Stimulated activated effector memory CD8-positive, alpha-beta T cell treated with anti-CD3 and anti-CD28 coated beads, Interleukin-12 subunit alpha, Interleukin-12 subunit beta, amount 100 ng/mL, for 72 hours (primary cell): Measurements from ENCODE around the gene MEIG1.
A peak's percentile ranks its signal among the peaks of the same experiment; 100 is the strongest.
"Not testable (repeated sequence)": the region's sequence is repeated elsewhere in the genome, so short reads cannot be mapped to it uniquely, and the experiment has no call there.

Experiments
- ATAC-seq: fragments of 150-1000 bp; cut with Tn5 transposase; 2 replicates; pipeline ENCODE4 v1.10.0; 2021
- DNase-seq, 2 donors: peaks; one replicate each; pipeline ENCODE4 v3.0.0; 2021 to 2022; ENCODE audit warnings: low spot score in 2 of 2
- H3K27ac Mint-ChIP-seq: one replicate; pipeline ENCODE4 v1.8.0; 2022; ENCODE audit warnings: mild to moderate bottlenecking, mixed read lengths
- H3K36me3 Mint-ChIP-seq: one replicate; pipeline ENCODE4 v1.8.0; 2022; ENCODE audit warnings: mild to moderate bottlenecking, mixed read lengths
- H3K4me1 Mint-ChIP-seq: one replicate; pipeline ENCODE4 v1.8.0; 2022; ENCODE audit warnings: mixed read lengths
- H3K4me3 Mint-ChIP-seq: one replicate; pipeline ENCODE4 v1.8.0; 2022; ENCODE audit warnings: mild to moderate bottlenecking, mixed read lengths
- H3K9me3 Mint-ChIP-seq: one replicate; pipeline ENCODE4 v1.8.0; 2022; ENCODE audit warnings: mixed read lengths

The MEIG1 gene, protein sequence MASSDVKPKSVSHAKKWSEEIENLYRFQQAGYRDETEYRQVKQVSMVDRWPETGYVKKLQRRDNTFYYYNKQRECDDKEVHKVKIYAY

DNA sequence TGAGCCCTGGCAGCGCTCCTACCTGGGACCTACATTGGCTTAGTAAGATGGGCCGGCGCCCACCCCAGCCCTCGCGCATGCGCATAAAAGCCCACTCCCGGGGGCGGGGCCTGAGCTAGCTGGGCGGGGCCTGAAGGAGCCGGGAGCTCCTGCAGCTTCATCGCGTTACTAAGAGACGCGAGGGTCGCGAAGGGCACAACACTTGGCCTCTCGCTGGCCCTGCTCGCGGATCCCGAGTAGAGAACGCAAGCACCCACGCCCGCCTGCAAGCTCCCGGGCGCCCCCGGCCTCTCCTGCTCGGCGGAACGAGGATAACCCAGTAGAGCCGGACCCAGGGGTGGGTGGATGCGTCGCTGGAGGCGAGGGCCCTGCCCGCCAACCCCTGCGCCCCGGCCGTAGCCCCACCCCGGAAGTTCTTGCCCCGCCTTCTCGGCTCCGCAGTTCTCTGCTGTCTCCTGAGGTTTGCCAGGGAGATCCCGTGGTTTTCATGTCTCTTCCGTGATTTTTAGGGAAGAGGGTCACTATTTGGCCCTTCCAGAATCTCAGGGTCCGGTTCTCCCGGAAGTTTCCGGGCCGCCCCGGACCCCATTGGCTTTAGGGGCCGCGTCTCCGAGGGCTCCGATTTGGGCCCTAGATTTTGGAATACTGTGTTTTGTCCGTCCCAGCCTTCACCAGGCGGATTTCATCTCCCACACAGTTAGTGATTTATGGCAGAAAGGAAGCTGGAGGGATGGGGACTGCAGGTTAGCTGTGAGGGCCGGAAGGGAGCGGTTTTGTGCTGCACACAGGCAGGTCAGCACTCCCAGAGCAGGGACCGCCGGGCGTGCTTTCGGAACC, at the start of gene MEIG1:
TSS of gene MEIG1 (plus strand) at position 168 of the 837 bp plus-strand sequence. CDS start 7,081 bp downstream, outside the sequence.
- H3K4me1 Mint-ChIP-seq: peaks cover 16% of the 10 kb centered on the region
- H3K4me3 Mint-ChIP-seq: peak within 1 kb of the TSS; percentile 96
- H3K9me3 Mint-ChIP-seq: no peaks in the 10 kb centered on the region
- peak; percentile 100 for DNase-seq
- peak; percentile 93 for ATAC-seq
- H3K27ac Mint-ChIP-seq: peak within 1 kb of the TSS; percentile 98
- H3K36me3 Mint-ChIP-seq: peaks cover 20% of the 10 kb centered on the region

DNA sequence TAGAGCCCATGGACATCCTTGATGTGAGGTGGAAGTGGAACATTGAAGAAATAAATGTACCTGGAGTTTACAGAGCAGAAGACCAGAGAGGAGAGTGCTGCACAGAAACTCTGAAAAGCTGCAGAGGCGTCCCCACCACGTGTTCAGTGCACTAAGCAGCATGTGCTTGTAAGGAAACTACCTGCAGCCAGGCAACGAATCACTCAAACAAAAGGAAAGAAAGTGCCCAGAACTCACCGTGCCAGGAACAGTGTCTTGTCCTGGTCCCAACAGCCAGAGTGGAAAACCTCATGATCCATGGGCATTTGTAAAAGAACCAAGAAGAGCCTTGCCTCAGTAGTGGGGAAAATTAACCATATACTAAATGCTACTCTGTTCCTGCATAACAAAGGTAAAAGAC, 48.2 kb upstream of the MEIG1 start:
- ATAC-seq: no peak
- peaks cover 97% of the 10 kb centered on the region for H3K36me3 Mint-ChIP-seq

DNA sequence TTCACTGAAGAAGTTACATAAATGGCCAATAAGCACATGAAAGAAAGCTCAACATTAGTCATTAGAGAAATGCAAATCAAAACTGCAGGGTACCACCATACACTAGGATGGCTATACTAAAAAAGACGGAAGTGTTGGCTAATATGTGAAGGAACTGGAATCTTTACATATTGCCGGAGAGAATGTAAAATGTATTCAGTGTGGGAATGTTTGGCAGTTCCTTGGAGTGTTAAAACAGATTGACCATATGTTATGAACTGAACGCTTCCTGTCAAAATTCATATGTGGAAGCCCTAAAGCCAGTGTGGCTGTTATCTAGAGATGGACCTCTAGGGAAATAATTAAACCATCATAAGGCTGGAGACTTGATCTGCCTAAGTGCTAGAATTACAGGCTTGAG, 47.4 kb upstream of the MEIG1 start:
- Mint-ChIP-seq H3K9me3 (no peaks in the 10 kb centered on the region), H3K4me1 (peaks cover 8% of the 10 kb centered on the region), H3K4me3 (no peak overlapping the region), H3K36me3 (peaks cover 97% of the 10 kb centered on the region), H3K27ac (no peak overlapping the region)
- DNase-seq: no peak
- ATAC-seq: no peak

More for the DNA sequence above, 48.2 kb upstream of the MEIG1 start:
- H3K4me1 Mint-ChIP-seq: peaks cover 8% of the 10 kb centered on the region
- no peak for DNase-seq
- no peak overlapping the region for H3K27ac Mint-ChIP-seq
- no peaks in the 10 kb centered on the region for H3K9me3 Mint-ChIP-seq
- no peak overlapping the region for H3K4me3 Mint-ChIP-seq

DNA sequence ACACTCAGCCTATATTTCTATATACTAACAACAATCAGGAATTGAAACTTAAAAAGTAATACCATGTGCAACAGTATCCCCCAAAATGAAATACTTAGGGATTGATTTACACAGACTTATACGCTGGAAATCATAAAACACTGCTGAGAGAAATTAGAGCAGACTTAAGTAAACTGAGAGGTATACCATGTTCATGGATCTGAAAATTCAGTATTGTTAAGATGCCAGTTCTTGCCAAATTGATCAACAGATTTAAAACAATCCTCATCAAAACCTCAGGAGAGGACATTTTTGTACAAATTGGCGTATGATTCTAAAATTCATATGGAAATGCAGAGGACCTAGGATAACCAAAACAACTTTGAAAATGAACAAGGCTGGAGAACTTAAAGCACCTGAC, 42.6 kb upstream of the MEIG1 start:
- Mint-ChIP-seq H3K9me3 (no peaks in the 10 kb centered on the region), H3K4me3 (no peak overlapping the region), H3K27ac (no peak overlapping the region), H3K4me1 (peaks cover 8% of the 10 kb centered on the region), H3K36me3 (peaks cover 99% of the 10 kb centered on the region)
- ATAC-seq: no peak
- DNase-seq: no peak

DNA sequence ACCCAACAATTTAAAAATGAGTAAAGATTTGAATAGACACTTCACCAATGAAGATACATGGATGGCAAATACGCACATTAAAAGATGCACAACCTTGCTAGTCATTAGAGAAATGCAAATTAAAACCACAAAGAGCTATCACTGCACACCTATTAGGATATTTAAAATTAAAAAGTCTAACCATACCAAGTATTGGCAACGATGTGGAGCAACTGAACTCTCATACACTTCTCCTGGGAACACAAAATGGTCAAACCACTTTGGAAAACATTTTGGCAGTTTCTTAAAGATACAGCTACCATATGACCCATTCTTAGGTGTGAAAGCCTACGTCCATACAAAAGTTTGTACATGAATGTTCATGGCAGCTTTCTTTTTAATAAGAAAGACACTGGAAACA, 41.4 kb upstream of the MEIG1 start:
- no peak overlapping the region for H3K27ac Mint-ChIP-seq
- no peak overlapping the region for H3K4me3 Mint-ChIP-seq
- ATAC-seq (no peak), DNase-seq (no peak)
- peaks cover 8% of the 10 kb centered on the region for H3K4me1 Mint-ChIP-seq
- peaks cover 100% of the 10 kb centered on the region for H3K36me3 Mint-ChIP-seq
- H3K9me3 Mint-ChIP-seq: no peaks in the 10 kb centered on the region

DNA sequence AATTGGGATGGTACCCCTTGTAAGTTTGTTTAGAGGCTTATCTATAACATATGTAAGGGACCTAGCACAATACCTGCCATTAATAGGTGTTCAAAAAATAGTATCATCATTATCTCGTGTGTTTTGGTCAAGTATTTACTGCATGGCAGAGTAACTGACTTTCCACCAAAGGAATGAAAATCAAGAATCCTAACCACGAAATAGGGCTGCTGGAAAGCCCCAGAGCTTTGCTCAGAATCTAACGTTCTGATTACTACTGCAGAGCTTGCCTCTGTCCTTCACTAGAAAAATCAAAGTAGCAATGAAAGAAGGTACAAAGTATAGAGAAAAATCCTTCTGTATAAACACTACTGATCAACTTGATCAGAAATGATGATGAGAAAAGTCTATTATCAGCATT, 40.2 kb upstream of the MEIG1 start:
- peaks cover 100% of the 10 kb centered on the region for H3K36me3 Mint-ChIP-seq
- DNase-seq: no peak
- H3K27ac Mint-ChIP-seq: no peak overlapping the region
- H3K9me3 Mint-ChIP-seq: no peaks in the 10 kb centered on the region
- no peak for ATAC-seq
- H3K4me1 Mint-ChIP-seq: peaks cover 8% of the 10 kb centered on the region
- H3K4me3 Mint-ChIP-seq: no peak overlapping the region

DNA sequence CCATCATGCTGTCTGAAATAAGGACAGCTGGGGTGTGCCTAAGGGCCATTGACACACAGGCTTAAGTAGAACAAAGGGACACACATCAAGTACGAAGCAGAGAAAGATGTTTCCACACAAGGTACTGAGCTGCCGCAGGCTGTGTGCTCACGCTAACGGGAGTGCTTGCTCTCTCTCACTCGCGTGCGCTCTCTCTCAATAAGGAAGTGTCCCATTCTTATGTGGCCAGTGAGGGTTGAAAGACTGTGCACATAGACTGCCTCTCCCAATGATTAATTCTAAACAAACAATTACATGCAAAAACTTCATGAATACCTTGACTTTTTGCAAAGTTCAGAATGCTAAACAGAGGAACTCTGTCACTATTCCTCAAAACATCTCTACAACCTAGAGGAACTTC, 35.2 kb upstream of the MEIG1 start:
- Mint-ChIP-seq H3K36me3 (peaks cover 98% of the 10 kb centered on the region), H3K9me3 (no peaks in the 10 kb centered on the region), H3K27ac (no peak overlapping the region), H3K4me1 (no peaks in the 10 kb centered on the region), H3K4me3 (no peak overlapping the region)
- ATAC-seq: no peak
- DNase-seq: no peak

DNA sequence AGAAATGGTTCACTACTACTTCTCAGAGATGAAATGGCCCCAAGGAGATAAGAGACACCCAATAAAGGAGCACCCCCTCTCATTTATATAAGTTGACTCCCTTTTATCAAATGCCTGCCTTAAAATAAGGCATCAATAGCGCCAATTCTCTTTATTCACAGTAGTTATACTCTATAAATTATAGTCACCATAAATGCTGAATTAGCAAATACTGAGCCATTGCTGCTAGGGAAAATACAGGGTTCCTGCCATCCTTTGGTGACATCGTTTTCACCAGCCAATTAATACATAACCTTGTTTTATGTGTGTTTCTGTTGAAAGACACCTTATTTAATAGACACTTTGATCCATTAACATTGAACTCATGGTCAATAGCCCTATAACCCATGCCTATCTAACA, 33.9 kb upstream of the MEIG1 start:
- no peak overlapping the region for H3K4me3 Mint-ChIP-seq
- H3K36me3 Mint-ChIP-seq: peaks cover 98% of the 10 kb centered on the region

DNA sequence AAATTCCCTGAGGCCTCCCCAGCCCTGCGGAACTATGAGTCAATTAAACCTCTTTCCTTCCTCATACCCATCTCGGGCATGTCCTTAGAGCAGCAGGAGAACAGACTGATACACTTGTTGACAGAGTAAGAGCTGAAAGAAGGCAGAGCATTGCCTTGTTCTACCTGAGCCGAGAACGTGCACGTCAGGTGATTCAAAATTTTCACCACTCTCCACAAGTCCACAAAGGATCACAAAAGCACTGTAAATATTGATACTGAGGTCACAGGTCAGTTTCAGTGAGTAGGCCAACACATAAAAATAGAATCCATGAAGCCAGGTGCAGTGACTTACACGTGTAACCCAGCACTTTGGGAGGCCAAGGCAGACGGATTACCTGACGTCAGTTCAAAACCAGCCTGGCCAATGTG, 33.1 kb upstream of the MEIG1 start:
- no peak overlapping the region for H3K4me3 Mint-ChIP-seq
- H3K9me3 Mint-ChIP-seq: no peaks in the 10 kb centered on the region
- H3K4me1 Mint-ChIP-seq: no peaks in the 10 kb centered on the region
- ATAC-seq (no peak), DNase-seq (no peak)
- peak overlapping the region; percentile 48 for H3K27ac Mint-ChIP-seq
- H3K36me3 Mint-ChIP-seq: peaks cover 98% of the 10 kb centered on the region

More for the DNA sequence above, 33.9 kb upstream of the MEIG1 start:
- DNase-seq (no peak), ATAC-seq (no peak)
- H3K9me3 Mint-ChIP-seq: no peaks in the 10 kb centered on the region
- H3K4me1 Mint-ChIP-seq: no peaks in the 10 kb centered on the region
- no peak overlapping the region for H3K27ac Mint-ChIP-seq

DNA sequence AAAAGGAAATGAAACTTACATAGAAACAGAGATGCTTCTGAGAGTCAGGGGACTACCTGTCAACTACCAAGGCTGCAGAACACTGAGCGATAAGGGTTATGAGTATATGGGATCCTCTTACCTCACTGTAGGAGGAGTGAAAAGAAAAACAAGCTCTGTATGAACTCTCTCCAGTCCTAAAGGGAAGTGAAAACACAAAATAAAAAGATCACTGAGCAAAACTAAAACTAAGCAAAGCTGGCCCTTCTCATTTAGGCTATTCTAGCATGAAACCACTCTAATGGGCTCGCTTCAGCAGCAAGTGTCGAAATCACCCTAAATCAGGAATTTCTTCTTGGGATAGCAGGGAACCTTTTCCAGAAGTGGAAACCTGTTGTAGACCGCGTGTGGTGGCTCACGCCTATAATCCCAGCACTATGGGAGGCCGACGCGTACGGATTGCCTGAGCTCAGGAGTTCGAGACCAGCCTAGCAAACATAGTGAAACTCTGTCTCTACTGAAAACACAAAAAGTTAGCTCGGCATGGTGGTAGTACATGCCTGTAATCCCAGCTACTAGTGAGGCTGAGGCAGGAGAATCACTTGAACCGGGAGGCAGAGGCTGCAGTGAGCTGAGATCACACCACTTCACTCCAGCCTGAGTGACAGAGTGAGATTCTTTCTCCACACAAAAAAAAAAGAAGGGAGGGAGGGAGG, 32.3 kb upstream of the MEIG1 start:
- H3K36me3 Mint-ChIP-seq: peaks cover 98% of the 10 kb centered on the region
- ATAC-seq (peak; percentile 32), DNase-seq (no peak)
- no peaks in the 10 kb centered on the region for H3K9me3 Mint-ChIP-seq
- no peak overlapping the region for H3K4me3 Mint-ChIP-seq
- no peaks in the 10 kb centered on the region for H3K4me1 Mint-ChIP-seq
- no peak overlapping the region for H3K27ac Mint-ChIP-seq

DNA sequence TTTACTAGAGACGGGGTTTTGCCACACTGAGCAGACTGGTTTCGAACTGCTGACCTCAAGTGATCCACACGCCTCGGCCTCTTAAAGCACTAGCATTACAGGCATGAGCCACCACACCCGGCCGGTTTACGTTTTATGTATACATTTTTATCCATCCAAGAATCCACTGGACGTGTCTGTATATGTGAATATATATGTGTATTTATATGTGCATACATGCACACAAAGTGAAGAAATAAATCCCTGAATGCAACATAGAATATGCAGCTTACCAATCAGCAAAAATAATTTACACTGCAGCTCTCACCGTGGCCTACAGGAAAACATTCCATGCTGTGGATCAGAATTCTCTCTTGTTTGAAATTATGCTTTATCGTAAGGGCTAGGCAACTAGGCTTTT, 28.6 kb upstream of the MEIG1 start:
- Mint-ChIP-seq H3K27ac (no peak overlapping the region), H3K9me3 (no peaks in the 10 kb centered on the region), H3K4me3 (no peak overlapping the region), H3K36me3 (peaks cover 98% of the 10 kb centered on the region), H3K4me1 (no peaks in the 10 kb centered on the region)
- ATAC-seq: no peak
- DNase-seq: no peak

DNA sequence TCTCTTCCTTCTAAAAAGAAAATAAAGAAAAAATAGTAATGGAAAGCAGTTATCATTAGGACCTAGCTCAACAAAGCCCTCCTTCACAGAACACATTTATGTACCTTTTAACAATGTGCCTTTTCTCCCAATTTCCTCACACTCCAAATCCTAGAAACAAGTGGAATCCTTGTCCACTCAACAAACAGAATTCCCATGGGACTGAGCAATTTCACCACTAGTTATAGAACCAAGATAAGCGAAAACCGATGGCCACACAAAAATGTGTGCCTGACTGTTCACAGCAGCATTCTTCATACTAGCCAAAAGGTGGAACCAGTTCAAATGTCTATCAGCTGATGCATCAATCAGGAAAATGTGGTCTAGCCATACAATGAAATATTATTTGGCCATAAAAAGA, 22.6 kb upstream of the MEIG1 start:
- peak overlapping the region; percentile 55 for H3K27ac Mint-ChIP-seq
- H3K36me3 Mint-ChIP-seq: peaks cover 94% of the 10 kb centered on the region
- ATAC-seq: no peak
- no peak for DNase-seq
- H3K4me3 Mint-ChIP-seq: no peak overlapping the region
- H3K4me1 Mint-ChIP-seq: peaks cover 7% of the 10 kb centered on the region
- H3K9me3 Mint-ChIP-seq: no peaks in the 10 kb centered on the region

DNA sequence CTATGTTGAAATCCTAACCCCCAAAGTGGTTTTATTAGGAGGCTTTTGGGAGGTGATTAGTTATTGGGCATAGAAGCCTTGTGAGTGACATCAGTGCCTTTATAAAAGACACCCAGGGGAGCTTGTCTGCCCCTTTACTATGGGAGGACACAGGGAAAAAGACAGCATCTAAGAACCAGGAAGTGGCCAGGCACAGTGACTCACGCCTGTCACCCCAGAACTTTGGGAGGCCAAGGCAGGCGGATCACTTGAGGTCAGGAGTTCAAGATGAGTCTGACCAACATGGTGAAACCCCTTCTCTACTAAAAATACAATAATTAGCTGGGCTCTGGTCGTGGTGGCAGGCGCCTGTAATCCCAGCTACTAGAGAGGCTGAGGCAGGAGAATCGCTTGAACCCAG, 20.2 kb upstream of the MEIG1 start:
- not testable (repeated sequence) for H3K27ac Mint-ChIP-seq

DNA sequence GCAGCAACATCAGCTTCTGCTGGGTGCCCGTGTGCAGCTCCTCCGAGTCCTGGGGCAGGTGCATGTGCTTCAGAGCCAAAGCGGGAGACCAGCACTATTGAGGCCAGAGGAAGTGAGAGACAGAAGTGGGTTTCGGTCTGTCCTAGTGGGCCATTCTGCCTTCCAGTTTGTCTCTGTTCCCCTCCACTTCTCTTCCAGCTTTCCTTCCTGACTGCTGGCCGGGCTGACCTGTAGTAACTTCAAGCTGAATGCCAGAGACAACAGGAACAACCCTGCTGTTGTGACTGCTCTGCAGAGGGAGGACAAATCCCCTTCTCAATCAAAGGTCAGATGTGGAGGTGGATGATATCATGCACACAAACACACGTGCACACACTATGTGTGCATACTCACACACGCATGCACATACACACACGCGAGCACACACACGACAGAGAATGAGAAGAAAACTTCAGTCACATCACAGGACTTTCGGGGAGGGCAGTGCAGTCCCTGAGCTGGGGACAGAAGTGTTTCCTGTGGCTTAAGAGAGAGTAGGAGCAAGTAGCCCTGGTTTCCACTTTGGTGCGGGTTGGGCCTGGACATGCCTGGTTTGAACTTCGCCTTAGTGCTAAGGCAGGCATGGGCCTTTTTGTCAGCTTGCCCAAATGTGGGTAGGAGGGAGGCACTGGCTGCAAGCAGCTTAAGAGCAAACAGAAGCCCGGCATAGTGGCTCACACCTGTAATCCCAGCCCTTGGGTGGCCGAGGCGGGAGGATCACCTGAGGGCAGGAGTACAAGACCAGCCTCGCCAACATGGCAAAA, 16.8 kb upstream of the MEIG1 start:
- not testable (repeated sequence) for H3K9me3 Mint-ChIP-seq, ATAC-seq, H3K4me3 Mint-ChIP-seq, DNase-seq
- peak overlapping the region; percentile 6 for H3K27ac Mint-ChIP-seq
- H3K36me3 Mint-ChIP-seq: peaks cover 93% of the 10 kb centered on the region
- H3K4me1 Mint-ChIP-seq: peaks cover 14% of the 10 kb centered on the region

More for the DNA sequence above, 20.2 kb upstream of the MEIG1 start:
- not testable (repeated sequence) for H3K4me3 Mint-ChIP-seq, H3K9me3 Mint-ChIP-seq
- peaks cover 93% of the 10 kb centered on the region for H3K36me3 Mint-ChIP-seq
- H3K4me1 Mint-ChIP-seq: peaks cover 14% of the 10 kb centered on the region
- ATAC-seq: peak; percentile 91
- peak in 1 of 2 donors; percentile 62 for DNase-seq

DNA sequence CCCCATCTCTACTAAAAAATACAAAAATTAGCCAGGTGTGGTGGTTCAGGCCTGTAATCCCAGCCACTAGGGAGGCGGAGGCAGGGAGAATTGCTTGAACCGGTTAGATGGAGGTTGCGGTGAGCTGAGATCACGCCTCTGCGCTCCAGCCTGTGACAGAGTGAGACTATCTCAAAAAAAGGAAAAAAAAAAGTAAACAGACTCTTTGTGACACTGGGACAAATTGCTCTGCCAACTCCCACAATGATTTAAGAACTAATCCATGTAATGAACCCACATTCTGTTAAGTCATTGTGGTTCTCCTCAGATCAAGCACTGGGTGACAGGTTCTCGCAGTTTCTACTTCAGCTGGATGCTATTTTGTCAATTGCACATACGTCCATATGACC, 16.2 kb upstream of the MEIG1 start:
- Mint-ChIP-seq H3K36me3 (peaks cover 94% of the 10 kb centered on the region), H3K4me1 (peaks cover 11% of the 10 kb centered on the region)
- H3K27ac Mint-ChIP-seq: not testable (repeated sequence)

More for the DNA sequence above, 16.2 kb upstream of the MEIG1 start:
- not testable (repeated sequence) for H3K9me3 Mint-ChIP-seq, H3K4me3 Mint-ChIP-seq, DNase-seq, ATAC-seq
